Muscle layer of duodenum (tissue), 2 donors: Measurements from ENCODE around the gene DHX30.

Experiments used
- H3K27ac ChIP-seq: one replicate; pipeline ENCODE4 v1.7.0; 2013; ENCODE audit warnings: mild to moderate bottlenecking, low read length
- H3K27me3 ChIP-seq: one replicate; pipeline ENCODE4 v1.7.0; 2013; ENCODE audit warnings: low read depth, mild to moderate bottlenecking, control low read depth, low read length
- H3K36me3 ChIP-seq, 2 donors: one replicate each; pipeline ENCODE4 v1.7.0; 2013; ENCODE audit warnings: low read length in 2 of 2, control low read depth in 1 of 2, mild to moderate bottlenecking in 1 of 2; ENCODE audit not compliant: insufficient read depth in 2 of 2, control insufficient read depth in 1 of 2
- H3K4me1 ChIP-seq, 2 donors: one replicate each; pipeline ENCODE4 v1.7.0; 2013; ENCODE audit warnings: low read length in 2 of 2, mild to moderate bottlenecking in 2 of 2, control low read depth in 1 of 2, moderate library complexity in 1 of 2; ENCODE audit not compliant: insufficient read depth in 2 of 2, control insufficient read depth in 1 of 2
- H3K4me3 ChIP-seq, 2 donors: one replicate each; pipeline ENCODE4 v1.7.0; 2013; ENCODE audit warnings: low read length in 2 of 2, low read depth in 1 of 2, mild to moderate bottlenecking in 1 of 2
- H3K9me3 ChIP-seq, 2 donors: one replicate each; pipeline ENCODE4 v1.7.0; 2013; ENCODE audit warnings: low read length in 2 of 2, control low read depth in 1 of 2, mild to moderate bottlenecking in 1 of 2; ENCODE audit not compliant: control insufficient read depth in 1 of 2
- donor health status: healthy.

The DHX30 gene

DNA sequence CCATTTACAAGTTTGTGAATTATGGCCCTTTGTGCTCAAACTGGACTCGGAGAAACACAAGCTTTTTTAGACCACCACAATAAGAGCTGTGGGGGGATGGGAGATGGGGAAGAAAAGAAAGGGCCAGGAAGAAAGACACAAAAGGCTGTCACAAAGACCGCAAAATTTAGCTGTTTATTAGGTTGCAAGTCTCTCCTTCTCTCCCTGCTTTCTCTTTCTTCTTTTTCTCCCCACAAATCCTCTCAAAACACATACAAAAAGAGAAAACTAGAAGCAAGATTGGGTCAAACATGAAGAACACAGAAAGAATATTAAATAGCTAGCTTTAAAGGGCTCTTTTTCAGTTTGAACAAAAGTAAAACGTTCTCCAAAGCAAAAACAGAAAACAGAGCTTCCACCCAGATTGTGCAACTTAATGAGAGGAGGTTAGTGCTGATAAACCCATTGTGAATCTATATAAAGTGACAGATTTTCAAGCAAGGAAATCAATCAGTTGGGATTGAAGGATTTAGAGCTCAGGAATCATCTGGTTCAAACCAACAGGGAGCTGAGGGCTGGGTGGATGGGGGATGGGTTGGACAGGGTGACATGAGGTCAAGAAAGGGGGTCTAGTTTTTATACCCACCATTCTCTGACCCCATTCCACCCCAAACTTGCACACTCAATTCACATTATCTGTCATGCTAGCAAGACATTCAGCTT, 87.3 kb downstream of the DHX30 start:
- Histone ChIP-seq H3K27me3 (no peaks in the 10 kb centered on the region), H3K4me1 (peaks cover 9 to 35% of the 10 kb centered on the region in 2 donors), H3K9me3 (no peaks in the 10 kb centered on the region), H3K4me3 (no peak overlapping the region), H3K36me3 (peaks cover 8 to 11% of the 10 kb centered on the region in 2 donors), H3K27ac (peak overlapping the region; percentile 58)

DNA sequence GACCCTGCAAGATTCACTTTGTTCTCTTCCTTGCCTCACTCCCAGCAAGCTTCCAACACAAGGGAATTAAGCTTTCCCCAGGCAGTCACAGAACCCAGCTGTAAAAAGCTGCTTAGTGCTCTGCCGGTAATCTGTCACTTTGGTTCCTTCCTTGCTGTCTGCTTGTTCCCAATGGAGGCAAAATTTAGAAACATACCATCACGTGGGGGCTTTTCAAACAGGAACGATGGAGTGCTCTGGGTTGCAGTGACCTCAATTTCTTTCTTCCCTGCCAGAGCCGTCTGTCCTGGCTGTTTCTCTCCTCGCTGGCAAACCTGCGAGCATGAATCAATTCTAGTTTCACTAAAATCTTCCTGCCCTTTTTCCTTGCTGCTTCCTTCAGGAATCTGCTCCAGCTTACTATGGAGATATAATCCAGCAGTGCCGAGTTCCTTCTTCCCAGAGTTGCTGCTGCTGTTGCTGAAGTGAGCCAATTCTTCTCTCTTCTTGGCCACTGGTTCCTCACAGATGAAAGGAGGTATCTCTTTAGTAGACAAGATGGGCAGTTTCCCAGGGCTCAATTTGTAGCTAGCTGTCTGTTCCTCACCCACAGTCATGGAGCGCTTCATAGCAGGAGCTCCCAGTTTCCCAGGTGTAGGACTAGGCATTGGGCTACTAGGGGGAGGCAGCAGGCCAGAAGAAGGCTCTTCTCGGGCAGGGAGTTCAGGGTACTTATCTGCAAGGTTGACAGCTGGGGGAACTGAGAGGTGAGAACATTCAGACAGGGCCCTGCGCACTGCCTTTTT, 88.1 kb downstream of the DHX30 start:
- peaks cover 9 to 33% of the 10 kb centered on the region in 2 donors for H3K4me1 ChIP-seq
- no peaks in the 10 kb centered on the region for H3K9me3 ChIP-seq
- peaks cover 7 to 9% of the 10 kb centered on the region in 2 donors for H3K36me3 ChIP-seq
- H3K27me3 ChIP-seq: no peaks in the 10 kb centered on the region
- peak overlapping the region; percentile 58 for H3K27ac ChIP-seq
- no peak overlapping the region for H3K4me3 ChIP-seq

DNA sequence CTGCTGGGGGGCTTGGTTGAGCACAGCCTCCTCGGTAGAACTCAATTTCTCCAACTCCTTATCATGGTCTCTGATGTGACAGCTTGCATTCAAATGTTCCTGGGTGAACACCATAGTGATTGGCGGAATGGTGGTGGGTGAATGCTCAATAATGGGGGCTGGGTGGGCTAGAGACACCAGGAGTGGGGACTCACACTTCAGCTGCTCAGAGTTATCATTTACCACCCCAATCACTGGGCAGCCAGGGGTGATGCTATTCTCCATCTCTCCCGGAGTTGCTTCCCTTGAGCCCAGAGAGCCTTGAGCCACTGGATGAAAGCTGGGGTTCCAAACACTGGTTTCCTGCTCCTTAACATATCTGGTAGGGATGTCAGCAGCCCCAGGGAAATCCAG, 88.7 kb downstream of the DHX30 start:
- Histone ChIP-seq H3K9me3 (no peaks in the 10 kb centered on the region), H3K27me3 (no peaks in the 10 kb centered on the region), H3K4me3 (no peak overlapping the region), H3K36me3 (peaks cover 5 to 9% of the 10 kb centered on the region in 2 donors), H3K4me1 (peaks cover 9 to 30% of the 10 kb centered on the region in 2 donors), H3K27ac (no peak overlapping the region)

DNA sequence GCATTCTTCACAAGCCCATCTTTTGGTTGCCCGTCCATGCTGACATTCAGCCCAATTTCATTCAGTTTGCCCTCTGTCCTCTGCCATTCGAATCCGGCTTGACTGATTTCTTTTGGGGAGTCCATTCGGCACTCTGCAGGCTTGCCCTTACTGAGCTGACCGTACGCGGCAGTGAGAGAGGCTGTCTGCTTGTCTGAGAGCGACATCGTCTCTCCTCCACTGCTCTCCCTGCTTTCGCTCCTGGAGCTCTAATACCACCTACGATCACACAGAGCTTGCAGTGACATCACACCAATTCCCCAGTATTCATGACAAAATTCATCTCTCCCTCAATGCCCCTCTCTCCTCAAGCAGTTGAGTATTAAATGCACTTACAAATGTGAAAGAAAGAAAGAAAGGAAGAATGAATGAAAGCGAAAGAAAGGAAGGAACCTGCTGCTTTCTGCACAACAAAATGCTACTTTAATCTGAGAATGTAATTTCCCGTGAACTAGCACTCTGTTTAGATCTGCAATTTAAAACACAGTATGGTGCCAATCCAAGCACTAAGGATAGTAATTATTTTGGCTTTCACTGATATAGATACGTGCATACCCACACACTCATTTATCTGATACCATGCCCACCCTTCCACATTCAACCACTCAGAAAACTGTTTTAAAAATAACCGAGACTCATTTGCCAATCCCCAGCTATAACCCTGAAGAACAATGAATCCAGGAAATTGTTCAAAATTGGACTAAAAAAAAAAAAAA, 89.5 kb downstream of the DHX30 start:
- Histone ChIP-seq H3K27ac (no peak overlapping the region), H3K4me3 (no peak overlapping the region), H3K27me3 (no peaks in the 10 kb centered on the region), H3K4me1 (peaks cover 9 to 30% of the 10 kb centered on the region in 2 donors), H3K9me3 (no peaks in the 10 kb centered on the region), H3K36me3 (peaks cover 5 to 9% of the 10 kb centered on the region in 2 donors)

DNA sequence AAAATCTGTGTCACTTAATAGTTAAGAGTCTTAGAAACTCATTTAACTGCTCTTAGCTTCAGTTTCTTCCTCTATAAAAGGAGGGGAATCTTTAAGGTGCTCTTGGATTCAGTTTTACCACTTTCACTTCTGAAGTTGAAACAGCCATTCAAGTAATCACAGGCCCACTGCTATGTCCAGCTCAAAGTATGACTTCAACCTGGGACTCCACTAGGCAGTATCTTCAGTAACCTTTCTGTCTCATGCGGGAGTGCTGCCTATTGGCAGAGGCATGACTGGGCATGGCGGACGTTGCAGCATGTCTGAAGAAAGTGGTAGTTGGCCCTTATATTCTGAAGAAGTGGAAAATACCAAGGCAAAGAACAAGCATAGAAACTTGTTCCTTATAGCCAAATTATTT, 92.3 kb downstream of the DHX30 start:
- Histone ChIP-seq H3K4me1 (peaks cover 9 to 27% of the 10 kb centered on the region in 2 donors), H3K27ac (no peak overlapping the region), H3K27me3 (no peaks in the 10 kb centered on the region), H3K9me3 (no peaks in the 10 kb centered on the region), H3K36me3 (peaks cover 0 to 9% of the 10 kb centered on the region in 2 donors), H3K4me3 (no peak overlapping the region)

DNA sequence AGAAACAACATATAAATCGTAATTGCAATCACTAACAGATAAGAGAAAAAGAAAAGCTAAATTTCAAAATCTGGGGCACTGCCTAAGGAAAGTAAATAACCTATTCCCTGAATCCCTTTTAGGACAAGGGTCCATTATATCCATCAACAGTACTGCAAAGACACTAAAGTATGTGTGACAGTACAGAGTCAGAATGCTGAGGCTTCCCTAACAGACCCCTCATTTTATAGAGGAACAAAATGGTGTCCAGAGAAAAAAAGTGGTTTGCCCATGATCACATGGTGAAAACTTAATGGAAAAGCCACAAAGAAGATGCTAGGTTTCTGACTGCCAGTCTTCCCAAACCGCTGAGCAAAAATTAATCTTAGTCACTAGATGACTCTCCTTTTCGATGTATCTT, 93.8 kb downstream of the DHX30 start:
- Histone ChIP-seq H3K27me3 (no peaks in the 10 kb centered on the region), H3K36me3 (peaks cover 0 to 7% of the 10 kb centered on the region in 2 donors), H3K4me1 (peaks cover 3 to 21% of the 10 kb centered on the region in 2 donors), H3K27ac (no peak overlapping the region), H3K9me3 (no peaks in the 10 kb centered on the region), H3K4me3 (no peak overlapping the region)

DNA sequence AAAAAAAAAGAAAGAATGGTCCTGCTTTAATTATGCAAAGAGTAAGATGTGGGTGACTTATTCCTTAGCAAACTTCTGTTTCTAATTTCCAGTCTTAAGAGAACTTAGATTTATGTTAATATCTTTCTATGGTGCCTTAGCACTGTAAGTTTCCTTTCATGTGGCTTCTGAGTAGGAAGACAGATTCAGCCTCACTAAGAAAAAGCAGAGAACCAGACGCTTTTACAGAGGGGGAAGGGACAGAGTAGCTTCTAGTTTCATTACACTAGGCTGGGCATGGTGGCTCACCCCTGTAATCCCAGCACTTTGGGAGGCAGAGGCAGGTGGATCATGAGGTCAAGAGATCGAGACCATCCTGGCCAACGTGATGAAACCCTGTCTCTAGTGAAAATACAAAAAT, 95.0 kb downstream of the DHX30 start:
- Histone ChIP-seq H3K36me3 (peaks cover 3% of the 10 kb centered on the region in 2 donors), H3K27ac (no peak overlapping the region), H3K4me1 (peaks cover 0 to 21% of the 10 kb centered on the region in 2 donors), H3K9me3 (no peaks in the 10 kb centered on the region), H3K27me3 (no peaks in the 10 kb centered on the region), H3K4me3 (no peak overlapping the region)

DNA sequence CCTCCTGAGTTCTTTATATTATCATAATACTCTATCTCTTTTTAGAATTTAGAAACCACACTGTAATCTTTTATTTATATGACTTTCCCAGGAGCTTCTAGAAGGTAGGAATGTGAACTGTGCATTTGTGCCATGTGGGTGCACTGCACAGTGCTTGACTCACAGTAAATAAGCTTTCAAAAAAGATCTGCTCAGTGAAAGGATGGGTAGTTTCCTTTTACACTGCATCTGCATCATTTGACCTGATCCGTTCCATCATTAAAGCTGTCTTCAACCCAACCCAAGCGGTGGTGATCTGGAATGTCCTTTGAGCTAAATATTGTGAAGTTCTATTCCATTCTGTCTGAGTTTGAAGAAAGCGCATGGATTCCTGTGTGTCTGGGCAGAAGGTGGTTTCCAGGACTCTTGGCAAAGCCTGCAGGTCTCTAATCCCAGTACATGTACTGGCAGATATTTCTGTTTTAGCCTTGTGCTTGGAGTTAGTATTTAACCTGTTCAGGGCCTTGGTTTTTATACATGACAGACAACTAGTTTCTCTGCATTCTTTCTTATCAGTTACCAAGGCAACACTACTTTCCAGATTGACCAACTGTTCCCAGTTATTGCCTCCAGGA, 96.7 kb downstream of the DHX30 start:
- H3K9me3 ChIP-seq: no peaks in the 10 kb centered on the region
- H3K36me3 ChIP-seq: peaks cover 3% of the 10 kb centered on the region in 2 donors
- H3K27ac ChIP-seq: no peak overlapping the region
- no peaks in the 10 kb centered on the region for H3K27me3 ChIP-seq
- H3K4me3 ChIP-seq: no peak overlapping the region
- peaks cover 0 to 21% of the 10 kb centered on the region in 2 donors for H3K4me1 ChIP-seq
